Ascending aorta (tissue), 2 donors: Measurements from ENCODE around the gene ELAVL4. TPM values are rescaled to one million over a fixed set of nuclear protein-coding genes. Genes with fewer than 3 reads are reported as not detected.

ENCODE experiments used
- DNase-seq, 2 donors: peaks; one replicate each; pipeline ENCODE4 v3.0.0-alpha.2; 2019; ENCODE audit warnings: low spot score in 2 of 2
- H3K27ac ChIP-seq, 2 donors: fragments of 200-600 bp; sonication (generic); one replicate each; pipeline ENCODE4 v1.5.1; 2016 to 2017; ENCODE audit warnings: mild to moderate bottlenecking in 1 of 2
- H3K27me3 ChIP-seq: fragments of 200-600 bp; sonication (generic); one replicate; pipeline ENCODE4 v1.5.1; 2017
- H3K36me3 ChIP-seq, 2 donors: fragments of 200-600 bp; sonication (generic); one replicate each; pipeline ENCODE4 v1.5.1; 2016
- H3K4me1 ChIP-seq, 2 donors: fragments of 200-600 bp; sonication (generic); one replicate each; pipeline ENCODE4 v1.5.1; 2016 to 2017; ENCODE audit warnings: mild to moderate bottlenecking in 1 of 2
- H3K4me3 ChIP-seq, 2 donors: fragments of 200-600 bp; sonication (generic); one replicate each; pipeline ENCODE4 v1.5.1; 2016 to 2017; ENCODE audit warnings: mild to moderate bottlenecking in 1 of 2
- H3K9me3 ChIP-seq, 2 donors: fragments of 200-600 bp; sonication (generic); one replicate each; pipeline ENCODE4 v1.5.1; 2016
- intact Hi-C: fragments of 100-400 bp; cut with DNase I; formaldehyde crosslinking; loops from one replicate; pipeline ENCODE4 v1.15.1; 2023
- total RNA-seq: library from RNA; depleted of rRNA; stranded (reverse); fragments of >200 nt; gene quantifications from one replicate; pipeline ENCODE4 v1.1.0, GENCODE V29; 2016
- TF ChIP-seq, protein P1 (sequence below), 3 experiments: fragments of 200-600 bp in 2 of 3; fragments of 450-650 bp in 1 of 3; sonication (generic) in 2 of 3; IDR thresholded peaks; one replicate each; pipeline ENCODE4 v1.5.1; 2016 to 2019; ENCODE audit warnings: antibody characterized with exemption in 3 of 3, mild to moderate bottlenecking in 1 of 3, moderate library complexity in 1 of 3

Gene ELAVL4
- total RNA-seq, 1 donor from 2014 or later = not detected

DNA sequence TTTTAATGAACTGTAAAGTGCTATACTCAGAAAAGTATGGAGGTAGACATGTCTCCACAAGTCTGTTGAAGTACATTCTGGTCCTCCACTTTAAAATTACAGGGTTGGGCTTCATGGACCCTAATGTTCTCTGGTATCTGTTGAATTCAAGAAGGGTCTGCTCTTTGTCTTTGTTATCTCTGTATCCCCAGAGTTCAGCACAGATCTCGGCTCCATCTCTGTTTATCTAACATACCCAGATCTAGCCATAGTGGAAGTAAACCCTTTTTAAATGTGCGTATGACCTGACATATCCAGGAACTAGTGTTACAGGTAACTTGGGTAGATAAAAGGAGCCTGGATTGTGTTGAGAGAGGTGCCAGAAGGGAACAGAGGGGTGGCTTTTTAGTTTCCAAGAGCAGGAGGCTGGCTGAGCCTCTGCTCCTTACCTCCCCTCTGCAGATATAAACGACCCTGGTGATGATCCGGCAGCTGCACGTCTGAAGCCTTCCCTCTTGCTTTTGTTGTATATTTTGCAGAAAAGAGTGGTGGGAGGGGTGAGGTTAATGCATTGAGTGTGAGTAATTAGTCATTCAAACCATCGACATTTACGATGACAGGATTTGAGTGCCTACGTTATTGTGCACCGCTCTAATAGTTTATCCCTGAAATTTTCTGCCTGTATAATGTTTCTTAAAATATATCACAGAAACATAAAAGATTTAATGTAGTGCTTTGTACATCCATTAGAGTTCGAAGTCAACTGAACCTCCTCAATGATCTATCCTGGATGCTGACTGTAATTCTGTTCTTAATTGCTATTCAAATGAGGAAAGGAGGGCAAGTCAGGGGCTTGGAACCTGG is 30.8 kb downstream of the ELAVL4 start:
- no peaks in the 10 kb centered on the region for H3K36me3 ChIP-seq
- no peak overlapping the region for H3K27ac ChIP-seq
- intact Hi-C loops = no loop called here
- H3K4me3 ChIP-seq = no peak overlapping the region
- no peaks in the 10 kb centered on the region for H3K9me3 ChIP-seq
- no peak for DNase-seq
- TF ChIP-seq, protein P1, sequence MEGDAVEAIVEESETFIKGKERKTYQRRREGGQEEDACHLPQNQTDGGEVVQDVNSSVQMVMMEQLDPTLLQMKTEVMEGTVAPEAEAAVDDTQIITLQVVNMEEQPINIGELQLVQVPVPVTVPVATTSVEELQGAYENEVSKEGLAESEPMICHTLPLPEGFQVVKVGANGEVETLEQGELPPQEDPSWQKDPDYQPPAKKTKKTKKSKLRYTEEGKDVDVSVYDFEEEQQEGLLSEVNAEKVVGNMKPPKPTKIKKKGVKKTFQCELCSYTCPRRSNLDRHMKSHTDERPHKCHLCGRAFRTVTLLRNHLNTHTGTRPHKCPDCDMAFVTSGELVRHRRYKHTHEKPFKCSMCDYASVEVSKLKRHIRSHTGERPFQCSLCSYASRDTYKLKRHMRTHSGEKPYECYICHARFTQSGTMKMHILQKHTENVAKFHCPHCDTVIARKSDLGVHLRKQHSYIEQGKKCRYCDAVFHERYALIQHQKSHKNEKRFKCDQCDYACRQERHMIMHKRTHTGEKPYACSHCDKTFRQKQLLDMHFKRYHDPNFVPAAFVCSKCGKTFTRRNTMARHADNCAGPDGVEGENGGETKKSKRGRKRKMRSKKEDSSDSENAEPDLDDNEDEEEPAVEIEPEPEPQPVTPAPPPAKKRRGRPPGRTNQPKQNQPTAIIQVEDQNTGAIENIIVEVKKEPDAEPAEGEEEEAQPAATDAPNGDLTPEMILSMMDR (IDR thresholded peaks at IDR 0.05) = no peak
- no peaks in the 10 kb centered on the region for H3K27me3 ChIP-seq
- H3K4me1 ChIP-seq = no peaks in the 10 kb centered on the region

DNA sequence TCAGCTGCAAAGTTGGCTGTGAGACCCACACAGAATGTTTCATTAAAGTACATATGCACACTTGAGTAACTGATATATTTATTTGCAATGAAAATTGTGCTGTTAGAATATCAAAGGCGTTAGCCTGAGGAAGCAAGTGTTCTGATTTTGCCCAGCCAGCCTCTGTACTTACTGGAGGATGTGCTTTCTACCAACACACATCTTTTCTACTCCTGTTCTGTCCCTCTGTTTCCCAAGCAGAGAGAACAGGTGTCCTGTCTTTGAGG is 31.4 kb downstream of the ELAVL4 start:
- Histone ChIP-seq H3K36me3 (no peaks in the 10 kb centered on the region), H3K4me3 (no peak overlapping the region), H3K27ac (no peak overlapping the region), H3K9me3 (no peaks in the 10 kb centered on the region), H3K4me1 (no peaks in the 10 kb centered on the region), H3K27me3 (no peaks in the 10 kb centered on the region)
- no peak for DNase-seq
- TF ChIP-seq, protein P1 (IDR thresholded peaks at IDR 0.05) = no peak
- intact Hi-C loops = no loop called here

DNA sequence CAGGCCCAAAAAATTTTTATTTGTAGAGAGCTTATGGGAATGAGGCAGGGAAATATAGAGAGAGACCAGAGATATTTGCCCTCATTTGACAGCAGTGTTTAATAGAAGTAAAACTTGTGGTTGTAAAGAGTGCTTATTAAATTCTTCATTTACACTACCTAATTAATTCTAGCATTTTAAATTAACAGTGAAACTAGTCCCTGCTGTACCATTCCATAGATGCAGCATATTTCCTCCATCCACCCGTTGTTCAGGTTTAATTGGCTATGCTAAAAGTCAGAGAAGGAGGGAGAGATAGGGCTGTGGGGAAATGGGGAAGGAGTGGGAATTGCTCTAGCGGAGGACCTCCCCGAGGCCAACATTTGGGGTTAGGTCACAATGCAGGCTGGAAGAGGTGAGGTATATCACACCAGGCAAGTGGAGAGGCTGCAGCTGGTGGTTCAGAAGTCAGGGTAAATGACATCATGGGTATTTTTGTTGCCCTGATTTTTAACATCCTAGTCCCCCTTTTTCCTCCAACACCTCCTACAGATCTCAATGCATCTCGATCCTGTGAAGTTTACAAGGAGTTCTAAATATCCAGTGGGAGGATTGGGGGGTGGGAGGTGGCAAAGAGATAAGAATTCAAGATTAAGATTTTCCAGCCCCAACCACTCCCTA is 38.6 kb downstream of the ELAVL4 start:
- DNase-seq = no peak
- H3K9me3 ChIP-seq = no peaks in the 10 kb centered on the region
- no peak overlapping the region for H3K4me3 ChIP-seq
- TF ChIP-seq, protein P1 (IDR thresholded peaks at IDR 0.05) = no peak
- H3K27me3 ChIP-seq = no peaks in the 10 kb centered on the region
- no peak overlapping the region for H3K27ac ChIP-seq
- intact Hi-C loops = no loop called here
- no peaks in the 10 kb centered on the region for H3K4me1 ChIP-seq
- H3K36me3 ChIP-seq = no peaks in the 10 kb centered on the region

DNA sequence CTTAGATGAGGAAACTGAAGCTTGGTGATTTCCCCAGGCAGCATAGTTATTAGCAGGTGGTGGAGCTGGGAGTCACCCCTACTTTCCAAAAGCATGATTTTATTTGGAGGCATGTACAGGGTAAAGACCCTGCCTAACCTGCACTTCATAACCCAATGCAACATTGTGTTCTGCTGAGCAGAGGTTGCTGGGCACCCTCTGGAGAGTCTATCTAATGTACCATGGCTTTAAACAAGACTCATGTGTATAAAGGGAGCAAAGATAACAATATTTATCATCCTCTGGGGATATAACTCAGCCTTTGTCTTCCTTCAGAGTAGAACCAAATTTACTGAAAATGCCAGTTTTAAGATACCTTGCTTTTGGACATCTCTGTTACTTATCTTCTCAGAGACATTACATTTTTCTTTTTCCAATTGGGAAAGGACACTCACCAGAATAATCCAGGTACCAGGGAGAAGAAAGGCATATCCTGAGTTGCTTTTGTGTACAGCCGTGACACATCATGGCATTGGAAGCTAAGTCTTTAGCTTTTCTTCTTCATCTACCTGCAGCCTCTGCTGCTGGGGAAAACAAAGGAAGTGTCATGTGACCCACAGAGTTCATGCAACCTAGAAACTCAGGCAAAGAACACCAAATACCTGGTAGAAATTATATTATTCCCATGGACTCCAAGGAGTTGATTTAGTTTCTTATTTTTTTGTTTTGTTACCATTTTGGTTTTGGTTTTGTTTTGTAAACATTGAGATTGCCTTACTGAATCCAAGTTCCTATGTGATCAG is 39.6 kb downstream of the ELAVL4 start:
- Histone ChIP-seq H3K9me3 (no peaks in the 10 kb centered on the region), H3K27me3 (no peaks in the 10 kb centered on the region), H3K27ac (no peak overlapping the region), H3K4me1 (no peaks in the 10 kb centered on the region), H3K36me3 (no peaks in the 10 kb centered on the region), H3K4me3 (no peak overlapping the region)
- intact Hi-C loops = no loop called here
- no peak for DNase-seq
- TF ChIP-seq, protein P1 (IDR thresholded peaks at IDR 0.05) = no peak

DNA sequence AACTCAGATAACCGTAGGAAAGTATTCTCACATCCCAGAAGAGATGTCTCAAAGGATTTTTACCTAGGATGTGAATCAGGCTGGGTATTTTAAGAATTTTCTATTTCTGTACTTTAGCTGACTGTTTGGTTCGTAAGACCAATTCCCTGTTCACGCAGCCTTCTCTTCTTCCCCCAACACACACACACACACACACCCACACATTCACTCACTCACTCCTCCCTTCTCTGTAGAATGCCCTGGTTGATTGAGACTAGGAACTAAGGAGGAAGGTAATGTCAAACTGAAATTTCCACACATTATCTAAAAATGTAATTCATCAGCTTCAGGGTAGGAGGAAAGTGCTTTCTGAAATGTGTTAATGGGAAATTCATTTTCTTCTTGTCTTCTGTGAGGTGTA is 43.5 kb downstream of the ELAVL4 start:
- TF ChIP-seq, protein P1 (IDR thresholded peaks at IDR 0.05) = no peak
- DNase-seq = no peak
- Histone ChIP-seq H3K4me3 (no peak overlapping the region), H3K9me3 (no peaks in the 10 kb centered on the region), H3K36me3 (no peaks in the 10 kb centered on the region), H3K4me1 (no peaks in the 10 kb centered on the region), H3K27me3 (no peaks in the 10 kb centered on the region), H3K27ac (no peak overlapping the region)
- intact Hi-C loops = no loop called here
